ENCODE data around the gene KRT7. TPM values are rescaled to one million over a fixed set of nuclear protein-coding genes. Genes with fewer than 3 reads are reported as not detected.
A peak's percentile ranks its signal among the peaks of the same experiment; 100 is the strongest.

The KRT7 gene
- total RNA-seq, 4 donors from 2014 or later = 2.5 to 33.9 (median 6.3) TPM

GRCh38 chr12:52279422-52280318 is 46.6 kb downstream of the KRT7 start:
- Histone ChIP-seq H3K27ac (peak overlapping the region; percentile 35 to 87 (median 72)), H3K4me1 (peaks cover 0 to 33% (median 18%) of the 10 kb centered on the region in 4 donors), H3K4me3 (no peak overlapping the region), H3K27me3 (peaks cover 0 to 7% of the 10 kb centered on the region in 2 donors), H3K36me3 (no peaks in the 10 kb centered on the region), H3K9me3 (no peaks in the 10 kb centered on the region)
- DNase-seq (ENCODE audit: low spot score in 2 of 2) = no peak
- no peak for TF ChIP-seq EP300 (IDR thresholded peaks at IDR 0.05)
- TF ChIP-seq CTCF (IDR thresholded peaks at IDR 0.05) = peak in 1 of 5 experiments; percentile 7
- 76 to 82% methylated on average over 14 of the region's 14 CpGs for WGBS, 2 donors

GRCh38 chr12:52280319-52280795 is 47.3 kb downstream of the KRT7 start:
- Histone ChIP-seq H3K4me1 (peaks cover 0 to 33% (median 18%) of the 10 kb centered on the region in 4 donors), H3K27me3 (peaks cover 0 to 7% of the 10 kb centered on the region in 2 donors), H3K4me3 (no peak overlapping the region), H3K9me3 (no peaks in the 10 kb centered on the region), H3K36me3 (no peaks in the 10 kb centered on the region), H3K27ac (peak overlapping the region; percentile 35 to 87 (median 72))
- no peak for TF ChIP-seq POLR2A (IDR thresholded peaks at IDR 0.05)
- TF ChIP-seq EP300 (IDR thresholded peaks at IDR 0.05) = peak; percentile 75 to 91
- TF ChIP-seq CTCF (IDR thresholded peaks at IDR 0.05) = no peak
- WGBS, 2 donors = 28 to 49% methylated on average over 3 of the region's 3 CpGs
- DNase-seq (ENCODE audit: low spot score in 2 of 2) = peak; percentile 44 to 57

GRCh38 chr12:52280796-52281560 is 47.9 kb downstream of the KRT7 start:
- TF ChIP-seq CTCF (IDR thresholded peaks at IDR 0.05) (no peak), EP300 (IDR thresholded peaks at IDR 0.05) (peak in 1 of 2 donors; percentile 24)
- H3K9me3 ChIP-seq = no peaks in the 10 kb centered on the region
- DNase-seq (ENCODE audit: low spot score in 2 of 2) = peak; percentile 64 to 68
- peaks cover 0 to 7% of the 10 kb centered on the region in 2 donors for H3K27me3 ChIP-seq
- peaks cover 0 to 33% (median 18%) of the 10 kb centered on the region in 4 donors for H3K4me1 ChIP-seq
- peak overlapping the region; percentile 35 to 87 (median 72) for H3K27ac ChIP-seq
- no peaks in the 10 kb centered on the region for H3K36me3 ChIP-seq
- no peak overlapping the region for H3K4me3 ChIP-seq
- whole genome bisulfite sequencing, 2 donors = 44 to 50% methylated on average over 4 of the region's 4 CpGs

- no peak for DNase-seq (ENCODE audit: low spot score in 2 of 2)
- H3K36me3 ChIP-seq = no peaks in the 10 kb centered on the region
- peaks cover 0 to 21% (median 14%) of the 10 kb centered on the region in 4 donors for H3K4me1 ChIP-seq
- 62 to 91% methylated on average over 4 of the region's 4 CpGs for WGBS, 2 donors
- H3K27ac ChIP-seq = no peak overlapping the region
- TF ChIP-seq EP300 (IDR thresholded peaks at IDR 0.05) (no peak), POLR2A (IDR thresholded peaks at IDR 0.05) (no peak), CTCF (IDR thresholded peaks at IDR 0.05) (no peak)
- no peaks in the 10 kb centered on the region for H3K27me3 ChIP-seq
- H3K9me3 ChIP-seq = no peaks in the 10 kb centered on the region
- H3K4me3 ChIP-seq = no peak overlapping the region
Observed at GRCh38 chr12:52284562-52285171, 51.6 kb downstream of the KRT7 start.

Measured in tibial nerve (tissue), 4 donors.